IPS-NIHi11 (cell line): ENCODE results near the gene TPCN2.

Experiments used
- DNase-seq: peaks from one replicate; pipeline ENCODE4 v3.0.0; 2012; ENCODE audit warnings: mixed read lengths, low spot score

TPCN2 gene

GRCh38 chr11:69152733-69153421, 104.1 kb downstream of the TPCN2 start:
- no peak for DNase-seq

GRCh38 chr11:69153661-69154060, 104.9 kb downstream of the TPCN2 start:
- no peak for DNase-seq

GRCh38 chr11:69154211-69154913, 105.6 kb downstream of the TPCN2 start:
- no peak for DNase-seq

- DNase-seq: no peak
Measured at GRCh38 chr11:69154938-69155301, 106.2 kb downstream of the TPCN2 start.

GRCh38 chr11:69155302-69156234, 106.8 kb downstream of the TPCN2 start, which contains the start of gene SMIM38:
SMIM38 (plus strand) TSS chr11:69155935; CDS start chr11:69157847, 1,912 bp downstream.
- DNase-seq: no peak

- DNase-seq: no peak
Measured at GRCh38 chr11:69156235-69156639, 107.5 kb downstream of the TPCN2 start.

DNA sequence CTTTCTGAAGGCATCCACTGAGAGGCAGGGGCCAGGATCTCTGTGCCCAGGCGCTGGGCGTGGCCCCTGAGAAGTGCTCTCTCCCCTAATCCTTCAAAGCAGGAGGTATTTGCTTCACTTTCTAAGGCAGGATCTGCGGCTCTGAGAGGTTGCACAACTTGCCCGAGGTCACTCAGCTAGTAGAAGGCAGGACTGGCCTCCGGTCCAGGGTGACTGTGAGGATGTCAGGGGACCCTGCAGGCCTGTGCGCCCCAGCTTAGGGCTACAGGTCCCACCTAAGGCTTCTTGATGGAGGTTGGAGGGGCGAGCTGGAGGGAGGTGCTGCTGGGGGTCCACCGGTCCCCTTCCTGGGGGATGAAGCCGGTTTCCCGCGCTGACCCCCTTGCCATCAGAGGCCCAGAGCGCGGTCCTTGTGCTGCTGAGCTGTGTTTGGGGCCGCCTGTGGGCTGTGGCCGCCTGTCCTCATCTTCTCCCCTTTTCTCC, 108.0 kb downstream of the TPCN2 start:
- DNase-seq: no peak

- DNase-seq: peak; percentile 64
Measured at GRCh38 chr11:69157156-69157821, 108.6 kb downstream of the TPCN2 start.

GRCh38 chr11:69157822-69158231, 109.1 kb downstream of the TPCN2 start:
- DNase-seq: no peak

DNA sequence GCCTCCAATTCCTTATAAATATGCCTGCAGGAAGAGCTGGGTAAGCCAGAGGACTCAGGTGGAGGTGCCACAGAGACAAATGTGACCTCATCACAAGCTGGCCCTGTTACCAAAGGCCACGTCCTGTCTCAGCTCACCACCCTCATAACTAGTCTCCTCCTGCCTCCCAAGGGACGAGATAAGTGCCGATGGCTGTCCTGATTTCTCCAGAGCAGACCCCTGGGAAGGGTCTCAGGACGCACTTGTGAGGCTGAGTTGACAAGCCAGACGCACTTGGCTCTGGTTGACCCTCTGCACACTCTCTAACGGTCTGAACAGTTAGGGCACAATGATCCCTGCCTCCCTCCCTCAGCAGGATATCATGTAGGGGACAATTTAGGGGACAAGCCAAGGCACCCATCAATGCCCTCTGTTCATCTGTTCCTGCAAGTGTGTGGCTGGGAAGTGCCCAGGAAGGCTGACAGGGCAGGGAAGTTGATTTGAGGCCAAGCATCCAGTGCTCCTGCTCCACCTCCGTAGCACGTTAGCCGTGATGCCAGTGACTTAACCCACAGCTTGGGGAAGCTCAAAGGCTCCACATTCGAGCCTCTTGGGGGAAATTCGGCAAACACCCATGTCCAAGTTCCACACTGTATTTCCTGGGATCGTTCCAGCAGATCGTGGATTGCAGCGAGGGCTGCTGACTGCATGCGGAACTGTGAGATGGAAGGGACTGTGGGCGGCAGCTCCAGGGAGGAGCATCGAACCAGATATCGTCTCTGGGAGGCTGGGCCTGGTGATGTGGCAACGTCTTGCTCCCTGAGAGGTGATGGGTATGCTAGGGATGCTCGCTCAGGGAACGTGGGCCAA, 109.8 kb downstream of the TPCN2 start:
- no peak for DNase-seq

DNA sequence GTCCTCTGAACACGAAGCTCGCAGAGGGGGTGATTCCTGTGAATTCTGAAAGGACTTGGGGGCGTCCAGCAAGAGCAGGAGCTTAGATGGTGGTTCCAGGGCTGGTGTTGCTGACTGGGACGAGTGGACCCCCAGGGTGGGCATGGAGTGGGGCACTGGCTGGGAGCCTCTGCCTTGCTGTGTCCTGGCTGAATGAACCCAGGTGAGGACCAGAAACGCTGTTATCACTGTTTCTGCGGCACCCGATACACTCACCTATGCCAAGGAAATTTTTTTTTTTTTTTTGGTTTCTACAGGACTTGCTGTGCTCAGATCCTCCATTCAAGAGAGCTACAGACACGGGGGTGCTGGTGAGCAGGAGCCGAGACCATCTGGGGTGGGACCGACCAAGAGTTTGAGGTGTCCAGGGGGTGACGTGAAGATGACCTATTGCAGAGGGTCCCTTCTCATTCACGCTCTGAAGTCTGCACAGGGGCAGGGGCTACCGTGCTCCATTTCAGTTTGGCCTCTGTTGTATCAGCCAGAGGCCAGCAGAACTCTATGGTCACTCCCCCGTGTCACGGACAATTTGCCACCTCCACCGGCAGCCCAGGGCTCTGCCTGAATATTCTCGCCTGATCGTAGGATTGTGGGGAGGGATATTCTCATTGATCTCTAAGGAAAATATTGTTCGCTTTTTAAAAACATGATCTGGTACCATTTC, 110.6 kb downstream of the TPCN2 start:
- DNase-seq: no peak

GRCh38 chr11:69160296-69161116, 111.8 kb downstream of the TPCN2 start:
- DNase-seq: no peak

GRCh38 chr11:69161117-69161407, 112.3 kb downstream of the TPCN2 start:
- DNase-seq: no peak

- DNase-seq: no peak
Measured at GRCh38 chr11:69162505-69162904, 113.8 kb downstream of the TPCN2 start.

GRCh38 chr11:69163842-69164241, 115.1 kb downstream of the TPCN2 start:
- no peak for DNase-seq

- no peak for DNase-seq
Measured at GRCh38 chr11:69164824-69165223, 116.1 kb downstream of the TPCN2 start.

DNA sequence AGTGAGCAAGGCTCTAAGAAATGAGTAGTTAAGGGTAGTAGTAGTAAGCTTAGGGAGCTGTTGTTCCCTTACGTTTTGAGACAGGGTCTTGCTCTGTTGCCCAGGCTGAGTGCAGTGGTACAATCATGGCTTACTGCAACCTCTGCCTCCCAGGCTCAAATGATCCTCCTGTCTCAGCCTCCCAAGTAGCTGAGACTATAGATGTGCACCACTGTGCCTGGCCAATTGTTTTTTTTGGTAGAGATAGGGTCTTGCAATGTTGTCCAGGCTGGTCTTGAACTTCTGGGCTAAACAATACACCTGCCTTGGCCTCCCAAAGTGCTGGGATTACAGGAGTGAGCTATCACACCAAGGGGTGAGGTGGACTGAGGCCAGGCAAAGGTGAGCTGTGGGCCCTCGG, 117.0 kb downstream of the TPCN2 start:
- DNase-seq: no peak

DNA sequence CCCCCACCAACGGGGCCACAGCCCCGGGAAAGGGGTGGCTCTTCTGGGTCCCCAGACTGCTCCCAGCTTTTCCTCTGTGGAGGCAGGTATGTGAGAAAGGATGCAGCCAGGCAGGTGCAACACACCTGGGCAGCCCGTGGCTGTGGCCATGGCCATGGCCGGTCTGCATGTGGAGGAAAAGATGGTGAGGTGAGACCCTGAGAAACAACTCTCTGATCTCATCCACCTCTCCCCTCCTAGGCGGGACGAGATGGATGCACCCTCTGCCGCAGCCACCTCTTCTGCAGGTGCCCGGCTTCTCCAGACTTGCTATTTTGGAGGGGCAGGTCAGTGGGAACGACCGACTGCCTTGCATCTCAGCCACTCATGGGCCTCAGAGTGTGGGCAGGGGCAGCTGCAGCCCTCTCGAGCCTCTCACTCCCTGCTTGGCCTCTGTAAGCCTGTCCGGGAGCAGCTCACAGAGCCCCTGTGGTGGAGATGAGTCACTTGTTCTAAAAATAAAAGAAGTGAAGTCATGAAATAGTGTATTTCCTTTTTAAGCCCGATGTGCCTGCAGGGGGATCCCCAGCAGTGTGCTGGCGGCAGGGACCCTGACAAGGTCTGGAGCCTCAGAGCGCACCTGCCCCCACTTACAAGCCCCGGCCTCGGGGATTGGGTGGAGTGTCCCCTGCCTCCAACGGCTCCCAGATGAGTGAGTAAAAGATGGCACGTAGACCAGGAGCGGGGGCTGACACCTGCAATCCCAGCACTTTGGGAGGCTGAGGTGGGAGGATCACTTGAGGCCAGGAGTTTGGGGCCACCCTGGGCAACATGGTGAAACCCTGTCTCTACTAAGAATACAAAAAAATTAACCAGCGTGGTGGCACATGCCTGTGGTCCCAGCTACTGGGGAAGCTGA, 117.7 kb downstream of the TPCN2 start:
- DNase-seq: peak; percentile 66
